Measurements from ENCODE around the gene MYG1. TPM values are rescaled to one million over a fixed set of nuclear protein-coding genes. Genes with fewer than 3 reads are reported as not detected.

The MYG1 gene
- total RNA-seq, 4 donors from 2014 or later: 41.6 to 63.0 (median 46.2) TPM

GRCh38 chr12:53353257-53353655, 53.8 kb downstream of the MYG1 start:
- no peaks in the 10 kb centered on the region for H3K27me3 ChIP-seq
- no peaks in the 10 kb centered on the region for H3K36me3 ChIP-seq
- H3K9me3 ChIP-seq: no peaks in the 10 kb centered on the region
- WGBS: 85% methylated on average over 5 of the region's 5 CpGs
- DNase-seq (ENCODE audit: extremely low spot score): no peak
- intact Hi-C loops (cut with DNase I): loop anchor here (5.0 kb wide), 1 partner anchor 154 kb away; the partner anchor contains the start of gene NPFF
- H3K4me1 ChIP-seq: peaks cover 0 to 9% (median 5%) of the 10 kb centered on the region in 4 donors
- H3K27ac ChIP-seq (replicated peaks in 1 of 4): no peak overlapping the region
- TF ChIP-seq EP300 (IDR thresholded peaks at IDR 0.05): no peak
- no peak for TF ChIP-seq POLR2A (IDR thresholded peaks at IDR 0.05; ENCODE audit: low read depth)
- no peak for TF ChIP-seq POLR2AphosphoS5 (IDR thresholded peaks at IDR 0.05)
- no peak for TF ChIP-seq CTCF (IDR thresholded peaks at IDR 0.05)
- H3K4me3 ChIP-seq: no peak overlapping the region

GRCh38 chr12:53355121-53355520, 55.6 kb downstream of the MYG1 start:
- TF ChIP-seq EP300 (IDR thresholded peaks at IDR 0.05): no peak
- no peak for TF ChIP-seq POLR2AphosphoS5 (IDR thresholded peaks at IDR 0.05)
- TF ChIP-seq CTCF (IDR thresholded peaks at IDR 0.05): no peak
- no peak for TF ChIP-seq POLR2A (IDR thresholded peaks at IDR 0.05; ENCODE audit: low read depth)
- WGBS: 73% methylated on average over 3 of the region's 3 CpGs
- DNase-seq (ENCODE audit: extremely low spot score): no peak
- no peaks in the 10 kb centered on the region for H3K36me3 ChIP-seq
- no peak overlapping the region for H3K4me3 ChIP-seq
- H3K4me1 ChIP-seq: peaks cover 0 to 9% (median 5%) of the 10 kb centered on the region in 4 donors
- H3K9me3 ChIP-seq: no peaks in the 10 kb centered on the region
- no peaks in the 10 kb centered on the region for H3K27me3 ChIP-seq
- H3K27ac ChIP-seq (replicated peaks in 1 of 4): no peak overlapping the region
- intact Hi-C loops (cut with DNase I): no loop called here

Other genes with a start within 250 kb of the MYG1 start
- gene TNS2, start 249.6 kb upstream of the MYG1 start, total RNA-seq: 100 to 1,000 TPM; 173 to 226 (median 202) TPM
- 100 to 1,000 TPM in 2 of 4 donors, 10 to 100 TPM in 2; 79.7 to 125 (median 99.1) TPM for gene SPRYD3, start 220.3 kb upstream of the MYG1 start, total RNA-seq
- gene IGFBP6, start 202.0 kb upstream of the MYG1 start, total RNA-seq: 1,000 to 10,000 TPM in 1 of 4 donors, 100 to 1,000 TPM in 3; 626 to 1,141 (median 795) TPM
- not detected for gene SOAT2, start 196.2 kb upstream of the MYG1 start, total RNA-seq
- 10 to 100 TPM; 12.4 to 19.6 (median 15.3) TPM for gene ZNF740, start 119.0 kb upstream of the MYG1 start, total RNA-seq
- gene CSAD, start 118.8 kb upstream of the MYG1 start, total RNA-seq: 10 to 100 TPM; 10.8 to 27.8 (median 15.0) TPM
- gene ITGB7, start 92.4 kb upstream of the MYG1 start, total RNA-seq: 1 to 10 TPM; 1.1 to 1.8 (median 1.4) TPM
- gene RARG, start 67.5 kb upstream of the MYG1 start, total RNA-seq: 10 to 100 TPM; 10.3 to 26.1 (median 22.9) TPM
- gene ESPL1, start 31.4 kb upstream of the MYG1 start, total RNA-seq: 1 to 10 TPM in 1 of 4 donors, under 1 TPM in 3; under 0.01 to 2.0 (median 0.24) TPM
- 100 to 1,000 TPM; 446 to 812 (median 631) TPM for gene PFDN5, start 4.2 kb upstream of the MYG1 start, total RNA-seq
- 10 to 100 TPM; 35.1 to 46.2 (median 38.3) TPM for gene AAAS, start 21.9 kb downstream of the MYG1 start, total RNA-seq
- not detected for gene SP7, start 36.7 kb downstream of the MYG1 start, total RNA-seq
- gene SP1, start 80.5 kb downstream of the MYG1 start, total RNA-seq: 10 to 100 TPM; 54.0 to 85.7 (median 72.2) TPM
- under 1 TPM in 2 of 4 donors, not detected in 2; 0.33 to 0.92 TPM for gene AMHR2, start 124.2 kb downstream of the MYG1 start, total RNA-seq
- 10 to 100 TPM; 47.8 to 77.6 (median 65.3) TPM for gene PRR13, start 142.0 kb downstream of the MYG1 start, total RNA-seq
- gene PCBP2, start 152.4 kb downstream of the MYG1 start, total RNA-seq: 100 to 1,000 TPM; 275 to 374 (median 365) TPM
- gene MAP3K12, start 199.8 kb downstream of the MYG1 start, total RNA-seq: 10 to 100 TPM; 12.6 to 20.1 (median 18.9) TPM
- 10 to 100 TPM; 12.7 to 16.6 (median 12.9) TPM for gene TARBP2, start 201.6 kb downstream of the MYG1 start, total RNA-seq
- not detected for gene NPFF, start 207.8 kb downstream of the MYG1 start, total RNA-seq